ENCODE data around the gene HRCT1. TPM values are rescaled to one million over a fixed set of nuclear protein-coding genes. Genes with fewer than 3 reads are reported as not detected.

The HRCT1 gene
- total RNA-seq, 1 experiment from 2014 or later: 0.32 TPM

DNA sequence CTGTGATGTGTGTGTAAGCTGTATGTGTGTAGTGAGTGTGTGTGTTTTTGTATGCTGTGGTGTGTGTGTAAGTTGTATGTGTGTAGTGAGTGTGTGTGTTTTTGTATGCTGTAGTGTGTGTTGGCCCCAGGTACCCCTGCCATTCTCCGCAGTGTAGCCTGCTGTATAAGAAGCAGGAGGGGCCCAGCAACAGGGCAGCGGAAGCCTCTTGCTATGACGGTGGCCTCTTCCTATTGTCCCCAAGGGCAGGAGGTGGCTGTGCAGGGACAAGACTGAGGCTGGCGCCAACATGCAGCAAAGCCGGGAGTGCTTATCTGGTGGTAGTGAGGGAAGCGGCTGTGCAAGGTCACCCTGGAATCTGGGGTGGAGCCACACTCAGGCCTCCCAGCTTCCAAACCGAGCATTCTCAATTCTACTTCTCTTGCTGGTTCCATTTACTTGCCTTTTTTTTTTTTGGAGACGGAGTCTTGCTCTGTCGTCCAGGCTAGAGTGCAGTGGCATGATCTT lies 8.4 kb downstream of the HRCT1 start:
- Histone ChIP-seq H3K79me2 (ENCODE audit: insufficient read depth, low read length) (no peaks in the 10 kb centered on the region), H3K36me3 (ENCODE audit: control insufficient read depth in 1 of 2, insufficient read depth in 2 of 2, low read length in 2 of 2) (no peaks in the 10 kb centered on the region), H3K4me3 (replicated peaks in 1 of 2; ENCODE audit: low read depth in 1 of 2, low read length in 2 of 2) (no peak overlapping the region), H3K4me1 (ENCODE audit: control insufficient read depth in 1 of 2, insufficient read depth in 2 of 2, low read length in 2 of 2) (peaks cover 4 to 20% of the 10 kb centered on the region in 2 experiments; a peak in 3 of 4 replicates), H3K27ac (ENCODE audit: low read depth, low read length) (no peak overlapping the region), H3K9ac (ENCODE audit: low read length) (no peak overlapping the region), H3K27me3 (ENCODE audit: insufficient read depth, low read length) (no peaks in the 10 kb centered on the region), H3K9me3 (ENCODE audit: control insufficient read depth in 1 of 2, insufficient read depth in 1 of 2, low read depth in 1 of 2, low read length in 2 of 2) (no peaks in the 10 kb centered on the region), H4K20me1 (ENCODE audit: insufficient read depth) (no peaks in the 10 kb centered on the region), H2AFZ (ENCODE audit: low read depth, low read length, poor library complexity, severe bottlenecking) (no peak overlapping the region), H3K4me2 (ENCODE audit: low read length) (no peak overlapping the region), H3K9me2 (ENCODE audit: insufficient read depth) (no peaks in the 10 kb centered on the region)
- no TSS peak for BruUV-seq (replicated peaks)
- CTCF ChIA-PET: no interaction called here
- POLR2A ChIA-PET: no interaction called here
- intact Hi-C loops (cut with micrococcal nuclease): no loop called here
- no peak for ATAC-seq
- RAD21 ChIA-PET (ENCODE audit: low non-redundant PET in 1 of 2, low total read pairs in 2 of 2, uncharacterized antibody in 2 of 2, unreplicated experiment in 2 of 2): no interaction called here
- no peak for DNase-seq (ENCODE audit: low read depth, low spot score)
- TF ChIP-seq REST (IDR thresholded peaks at IDR 0.05; ENCODE audit: low read depth): no peak
- TF ChIP-seq EZH2 (IDR thresholded peaks at IDR 0.05): no peak
- no peak for TF ChIP-seq ELF1 (IDR thresholded peaks at IDR 0.05; ENCODE audit: borderline replicate concordance, low read depth)
- TF ChIP-seq ZBTB33 (IDR thresholded peaks at IDR 0.05; ENCODE audit: extremely low read depth, insufficient replicate concordance, low read length): no peak
- no peak for TF ChIP-seq CEBPB (IDR thresholded peaks at IDR 0.05; ENCODE audit: low read depth)

Measured in HCT116 (cell line).